Transverse colon (tissue), 4 donors: ENCODE measurements around the gene SKOR2. TPM values are rescaled to one million over a fixed set of nuclear protein-coding genes. Genes with fewer than 3 reads are reported as not detected.

Experiments
- DNase-seq: peaks from one replicate; pipeline ENCODE4 v3.0.0-alpha.2; 2019
- H3K27ac ChIP-seq, 4 donors: fragments of 200-600 bp; sonication (generic); 2 replicates each; pipeline ENCODE4 v1.5.1; 2016 to 2018; ENCODE audit warnings: inconsistent platforms in 4 of 4
- H3K27me3 ChIP-seq: fragments of 200-600 bp; sonication (generic); 2 replicates; pipeline ENCODE4 v1.5.1; 2017; ENCODE audit warnings: inconsistent platforms
- H3K36me3 ChIP-seq, 4 donors: fragments of 200-600 bp; sonication (generic); 2 replicates each; pipeline ENCODE4 v1.5.1; 2017 to 2019; ENCODE audit warnings: inconsistent platforms in 4 of 4
- H3K4me1 ChIP-seq, 4 donors: fragments of 200-600 bp; sonication (generic); 2 replicates each; pipeline ENCODE4 v1.5.1; 2017 to 2020; ENCODE audit warnings: inconsistent platforms in 4 of 4
- H3K4me3 ChIP-seq, 4 donors: fragments of 200-600 bp; sonication (generic); 1 replicate in 1 of 4; 2 replicates in 3 of 4; pipeline versions ENCODE4 v1.5.1 to v1.6.1; 2017 to 2019; ENCODE audit warnings: inconsistent platforms in 4 of 4
- H3K9me3 ChIP-seq, 2 donors: fragments of 200-600 bp; sonication (generic); 2 replicates each; pipeline ENCODE4 v1.5.1; 2017 to 2019; ENCODE audit warnings: inconsistent platforms in 2 of 2
- EP300 ChIP-seq: sonication (generic); formaldehyde crosslinking; IDR thresholded peaks from one replicate; pipeline ENCODE4 v1.6.1; 2017; ENCODE audit warnings: antibody characterized with exemption, low read depth
- POLR2A ChIP-seq: fragments of 450-650 bp; IDR thresholded peaks from one replicate; pipeline ENCODE4 v1.6.1; 2016; ENCODE audit warnings: antibody characterized with exemption, mild to moderate bottlenecking, moderate library complexity
- POLR2AphosphoS5 ChIP-seq, 3 donors: sonication (generic); formaldehyde crosslinking; IDR thresholded peaks; one replicate each; pipeline ENCODE4 v1.6.1; 2016; ENCODE audit warnings: antibody characterized with exemption in 3 of 3
- WGBS, 2 donors: methylation state at CpG; one replicate each; pipeline ENCODE4 v1.1.5; 2018; ENCODE audit warnings: low coverage in 1 of 2; 5-methylcytosine and 5-hydroxymethylcytosine counted together
- in situ Hi-C, 4 donors: fragments of 200-750 bp; cut with MboI; loops; one replicate each; pipeline versions ENCODE4 v1.15.0 to v1.15.1; 2017; ENCODE audit warnings: low sequenced_read_pairs in 3 of 4, low pct_ligation_motif_present in 1 of 4, low pct_unique_long_range_greater_than_20kb in 1 of 4
- intact Hi-C: fragments of 100-400 bp; cut with DNase I; formaldehyde crosslinking; loops from one replicate; pipeline ENCODE4 v1.15.1; 2023; ENCODE audit warnings: low total_unique reads
- total RNA-seq, 4 donors: library from RNA; depleted of rRNA; stranded (reverse); fragments of >200 nt; gene quantifications; one replicate each; pipeline ENCODE4 v1.1.0, GENCODE V29; 2016
- TF ChIP-seq, protein P1 (sequence below), 5 experiments: fragments of 200-600 bp in 3 of 5; fragments of 450-650 bp in 2 of 5; sonication (generic) in 3 of 5; IDR thresholded peaks; 1 replicate in 2 of 5; 2 replicates in 3 of 5; pipeline ENCODE4 v1.5.1; 2016 to 2017; ENCODE audit warnings: antibody characterized with exemption in 5 of 5, inconsistent platforms in 3 of 5, mild to moderate bottlenecking in 2 of 5, moderate library complexity in 1 of 5

SKOR2 gene
- total RNA-seq, 4 donors from 2014 or later, result not detected

- Histone ChIP-seq H3K4me3 (no peak overlapping the region), H3K4me1 (no peaks in the 10 kb centered on the region), H3K27ac (no peak overlapping the region), H3K36me3 (no peaks in the 10 kb centered on the region), H3K27me3 (peaks cover 14% of the 10 kb centered on the region), H3K9me3 (no peaks in the 10 kb centered on the region)
- no peak for DNase-seq
- no peak for TF ChIP-seq POLR2A
- TF ChIP-seq, protein P1, sequence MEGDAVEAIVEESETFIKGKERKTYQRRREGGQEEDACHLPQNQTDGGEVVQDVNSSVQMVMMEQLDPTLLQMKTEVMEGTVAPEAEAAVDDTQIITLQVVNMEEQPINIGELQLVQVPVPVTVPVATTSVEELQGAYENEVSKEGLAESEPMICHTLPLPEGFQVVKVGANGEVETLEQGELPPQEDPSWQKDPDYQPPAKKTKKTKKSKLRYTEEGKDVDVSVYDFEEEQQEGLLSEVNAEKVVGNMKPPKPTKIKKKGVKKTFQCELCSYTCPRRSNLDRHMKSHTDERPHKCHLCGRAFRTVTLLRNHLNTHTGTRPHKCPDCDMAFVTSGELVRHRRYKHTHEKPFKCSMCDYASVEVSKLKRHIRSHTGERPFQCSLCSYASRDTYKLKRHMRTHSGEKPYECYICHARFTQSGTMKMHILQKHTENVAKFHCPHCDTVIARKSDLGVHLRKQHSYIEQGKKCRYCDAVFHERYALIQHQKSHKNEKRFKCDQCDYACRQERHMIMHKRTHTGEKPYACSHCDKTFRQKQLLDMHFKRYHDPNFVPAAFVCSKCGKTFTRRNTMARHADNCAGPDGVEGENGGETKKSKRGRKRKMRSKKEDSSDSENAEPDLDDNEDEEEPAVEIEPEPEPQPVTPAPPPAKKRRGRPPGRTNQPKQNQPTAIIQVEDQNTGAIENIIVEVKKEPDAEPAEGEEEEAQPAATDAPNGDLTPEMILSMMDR (IDR thresholded peaks at IDR 0.05), result no peak
- TF ChIP-seq EP300, result no peak
- no peak for TF ChIP-seq POLR2AphosphoS5 (IDR thresholded peaks at IDR 0.05)
- in situ Hi-C loops (no loop called here), intact Hi-C loops (no loop called here)
- WGBS, 2 donors, result 26 to 32% methylated on average over 5 to 7 of the region's 7 CpGs
Measured at GRCh38 chr18:47287911-47288585, 36.6 kb upstream of the SKOR2 start.

GRCh38 chr18:47286776-47287410 lies 35.4 kb upstream of the SKOR2 start:
- Histone ChIP-seq H3K36me3 (no peaks in the 10 kb centered on the region), H3K27me3 (peaks cover 14% of the 10 kb centered on the region), H3K27ac (no peak overlapping the region), H3K4me3 (no peak overlapping the region), H3K4me1 (no peaks in the 10 kb centered on the region), H3K9me3 (no peaks in the 10 kb centered on the region)
- no peak for DNase-seq
- in situ Hi-C loops, result no loop called here
- WGBS, 2 donors, result 74 to 84% methylated on average over 3 to 4 of the region's 4 CpGs
- TF ChIP-seq EP300 (no peak), POLR2A (no peak), POLR2AphosphoS5 (IDR thresholded peaks at IDR 0.05) (no peak)
- TF ChIP-seq, protein P1 (IDR thresholded peaks at IDR 0.05), result no peak
- intact Hi-C loops, result no loop called here

DNA sequence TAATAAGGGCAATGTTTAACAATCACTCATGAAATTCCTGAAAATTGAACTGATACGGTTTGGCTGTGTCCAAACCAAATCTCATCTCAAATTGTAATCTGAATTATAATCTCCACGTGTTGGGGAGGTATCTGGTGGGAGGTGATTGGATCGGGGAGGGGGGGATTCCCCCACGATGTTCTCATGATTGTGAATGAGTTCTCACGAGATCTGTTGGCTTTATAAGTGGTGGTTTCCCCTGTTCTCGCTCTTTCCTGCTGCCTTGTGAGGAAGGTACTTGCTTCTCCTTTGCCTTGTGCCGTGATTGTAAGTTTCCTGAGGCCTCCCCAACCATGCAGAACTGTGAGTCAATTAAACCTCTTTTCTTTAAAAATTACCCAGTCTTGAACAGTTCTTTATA lies 34.0 kb upstream of the SKOR2 start:
- TF ChIP-seq, protein P1 (IDR thresholded peaks at IDR 0.05), result no peak
- TF ChIP-seq POLR2A, result no peak
- TF ChIP-seq POLR2AphosphoS5 (IDR thresholded peaks at IDR 0.05), result no peak
- Histone ChIP-seq H3K4me3 (no peak overlapping the region), H3K27me3 (peaks cover 11% of the 10 kb centered on the region), H3K4me1 (no peaks in the 10 kb centered on the region), H3K9me3 (no peaks in the 10 kb centered on the region), H3K27ac (no peak overlapping the region), H3K36me3 (no peaks in the 10 kb centered on the region)
- in situ Hi-C loops (no loop called here), intact Hi-C loops (no loop called here)
- DNase-seq, result no peak
- 56 to 70% methylated on average over 7 of the region's 7 CpGs for WGBS, 2 donors

- intact Hi-C loops, result no loop called here
- H3K4me3 ChIP-seq, result no peak overlapping the region
- no peak overlapping the region for H3K27ac ChIP-seq
- no peaks in the 10 kb centered on the region for H3K9me3 ChIP-seq
- 50 to 59% methylated on average over 2 to 6 of the region's 6 CpGs for WGBS, 2 donors
- H3K27me3 ChIP-seq, result peaks cover 11% of the 10 kb centered on the region
- no peaks in the 10 kb centered on the region for H3K4me1 ChIP-seq
- TF ChIP-seq POLR2AphosphoS5 (IDR thresholded peaks at IDR 0.05), result no peak
- no peak for TF ChIP-seq POLR2A
- TF ChIP-seq, protein P1 (IDR thresholded peaks at IDR 0.05), result no peak
- no peak for TF ChIP-seq EP300
- H3K36me3 ChIP-seq, result no peaks in the 10 kb centered on the region
- in situ Hi-C loops, result no loop called here
- DNase-seq, result no peak
Measured at GRCh38 chr18:47284721-47285395, 33.4 kb upstream of the SKOR2 start.
